ENCODE measurements around the gene DHRSX. TPM values are rescaled to one million over a fixed set of nuclear protein-coding genes. Genes with fewer than 3 reads are reported as not detected.
"Not testable (repeated sequence)": the region's sequence is repeated elsewhere in the genome, so short reads cannot be mapped to it uniquely, and the experiment has no call there.

The DHRSX gene
- total RNA-seq, 2 donors from 2014 or later: 24.0 to 35.7 TPM

DNA sequence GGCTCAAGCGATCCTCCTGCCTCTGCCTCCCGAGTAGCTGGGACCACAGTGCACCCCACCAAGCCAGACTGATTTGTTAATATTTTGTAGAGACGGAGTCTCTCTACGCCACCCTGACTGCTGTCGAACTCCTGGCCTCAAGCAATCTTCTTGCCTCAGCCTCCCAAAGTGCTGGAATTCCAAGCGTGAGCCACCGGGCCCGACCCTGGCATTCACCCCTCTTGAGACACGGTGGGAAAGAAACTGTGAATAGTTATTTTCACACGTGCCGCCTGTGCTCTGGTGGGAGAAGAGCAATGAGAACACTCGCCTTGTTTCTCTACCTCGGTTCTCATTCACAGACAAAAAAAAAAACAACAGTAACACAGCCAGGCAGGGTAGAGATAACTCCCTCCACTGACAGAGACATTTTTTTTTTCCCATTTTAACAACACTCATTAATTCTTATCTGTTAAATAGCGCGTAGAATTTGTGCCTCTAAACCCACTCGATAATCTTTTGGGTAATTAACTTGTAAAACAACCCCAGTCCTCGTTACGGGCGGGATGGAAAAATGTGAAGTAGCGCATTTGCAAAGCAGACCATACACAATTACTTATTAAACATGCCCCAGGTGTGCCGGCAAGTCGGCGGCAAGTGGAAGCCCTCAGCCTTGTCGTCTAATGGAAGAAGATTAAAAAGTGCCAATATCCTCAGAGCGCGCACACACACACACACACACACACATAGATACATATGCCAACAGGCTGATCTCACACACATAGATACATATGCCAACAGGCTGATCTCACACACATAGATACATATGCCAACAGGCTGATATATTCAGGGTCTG lies 103.3 kb downstream of the DHRSX start:
- no peak overlapping the region for H3K27ac Mint-ChIP-seq

DNA sequence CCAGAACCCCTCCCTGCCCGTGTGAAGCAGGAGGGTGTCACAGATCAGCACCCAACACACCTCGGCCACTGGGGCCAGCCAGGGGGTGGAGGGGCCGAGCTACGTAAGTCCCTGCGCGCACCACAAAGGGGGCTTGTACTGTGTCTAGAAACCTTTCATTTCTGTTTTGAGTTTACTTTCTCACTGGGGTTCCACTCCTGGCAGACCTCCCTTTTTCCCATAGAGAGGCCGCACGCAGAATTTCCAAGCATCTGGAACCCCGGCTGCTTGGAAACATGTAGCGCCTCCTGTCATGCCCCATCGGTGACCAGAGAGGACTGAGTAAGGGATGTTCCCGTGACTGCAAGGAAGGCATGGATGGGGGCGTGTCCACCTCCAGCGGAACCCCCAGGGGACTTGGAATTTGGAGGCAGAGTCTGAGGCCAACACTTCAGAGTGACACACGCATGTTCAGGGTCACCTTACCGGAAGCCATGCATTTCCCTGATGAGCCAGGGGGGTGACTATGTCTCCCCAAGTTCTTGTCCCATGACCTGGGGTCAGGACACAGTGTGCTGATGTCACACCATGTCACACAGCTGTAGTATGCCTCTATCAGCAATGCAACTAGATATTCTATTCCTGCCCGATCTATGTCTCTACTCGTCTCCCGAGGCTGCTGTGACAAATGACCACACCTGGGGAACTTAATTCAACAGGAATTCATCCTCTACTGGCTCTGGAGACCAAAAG lies 105.3 kb downstream of the DHRSX start:
- Mint-ChIP-seq H3K27ac (no peak overlapping the region), H3K36me3 (peaks cover 15% of the 10 kb centered on the region), H3K9me3 (peaks cover 4% of the 10 kb centered on the region), H3K4me1 (ENCODE audit: low read depth in 2 of 2) (peaks cover 0 to 10% of the 10 kb centered on the region in 2 donors), H3K4me3 (no peak overlapping the region), H3K27me3 (no peaks in the 10 kb centered on the region)
- DNase-seq (ENCODE audit: low spot score) (no peak), ATAC-seq (no peak)

More for the DNA sequence above, 103.3 kb downstream of the DHRSX start:
- Mint-ChIP-seq H3K4me1 (ENCODE audit: low read depth in 2 of 2) (peaks cover 0 to 15% of the 10 kb centered on the region in 2 donors), H3K27me3 (no peaks in the 10 kb centered on the region), H3K4me3 (no peak overlapping the region), H3K36me3 (peaks cover 4% of the 10 kb centered on the region), H3K9me3 (no peaks in the 10 kb centered on the region)
- no peak for ATAC-seq
- no peak for DNase-seq (ENCODE audit: low spot score)

DNA sequence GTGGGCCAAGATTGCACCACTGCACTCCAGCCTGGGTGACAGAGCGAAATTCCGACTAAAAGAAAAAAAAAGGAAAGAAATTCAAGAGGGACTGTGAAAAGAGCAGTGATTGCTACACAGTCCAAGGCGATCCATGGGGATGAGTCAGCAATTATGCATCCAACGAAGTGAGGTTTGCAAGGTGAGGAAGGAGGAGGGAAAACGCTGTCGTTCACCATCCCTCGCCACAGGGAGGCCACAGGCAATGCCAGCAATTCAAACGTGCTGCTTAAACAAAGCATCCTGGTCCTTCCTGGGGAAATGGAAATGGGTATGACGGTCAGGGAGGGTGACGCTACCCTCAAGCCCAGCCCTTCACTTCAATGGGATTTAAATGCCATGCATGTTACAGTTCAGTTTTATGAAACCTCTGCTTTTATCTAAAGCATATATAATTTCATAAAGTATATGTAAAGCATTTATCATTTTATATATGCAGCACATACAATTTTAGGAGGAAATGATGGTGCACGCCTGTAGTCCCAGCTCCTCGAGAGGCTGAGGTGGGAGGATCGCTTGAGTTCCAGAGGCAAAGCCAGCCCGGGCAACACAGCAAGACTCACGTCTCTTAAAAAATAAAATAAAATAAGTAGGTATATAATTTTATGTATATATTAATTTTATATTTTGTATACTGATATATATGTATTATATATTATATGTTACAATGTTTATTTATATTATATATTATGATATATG lies 108.7 kb downstream of the DHRSX start:
- peaks cover 20% of the 10 kb centered on the region for H3K36me3 Mint-ChIP-seq
- ATAC-seq: no peak
- no peak overlapping the region for H3K27ac Mint-ChIP-seq
- no peaks in the 10 kb centered on the region for H3K27me3 Mint-ChIP-seq
- peaks cover 4% of the 10 kb centered on the region for H3K9me3 Mint-ChIP-seq
- no peak for DNase-seq (ENCODE audit: low spot score)
- peaks cover 5 to 13% of the 10 kb centered on the region in 2 donors for H3K4me1 Mint-ChIP-seq (ENCODE audit: low read depth in 2 of 2)
- no peak overlapping the region for H3K4me3 Mint-ChIP-seq

DNA sequence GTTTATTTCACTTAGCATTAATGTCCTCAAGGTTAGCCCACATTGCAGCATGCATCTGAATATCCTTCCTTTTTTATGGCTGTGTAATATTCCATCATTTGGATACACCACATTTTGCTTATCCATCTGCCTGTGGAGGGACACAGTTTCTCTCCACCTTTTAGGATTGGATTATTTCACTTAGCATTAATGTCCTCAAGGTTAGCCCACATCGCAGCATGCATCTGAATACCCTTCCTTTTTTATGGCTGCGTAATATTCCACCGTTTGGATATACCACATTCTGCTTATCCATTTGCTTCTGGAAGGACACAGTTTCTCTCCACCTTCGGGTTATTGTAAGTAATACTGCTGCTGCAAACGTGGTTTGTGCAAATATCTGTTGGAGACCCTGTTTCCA lies 110.0 kb downstream of the DHRSX start:
- peaks cover 4% of the 10 kb centered on the region for H3K9me3 Mint-ChIP-seq

DNA sequence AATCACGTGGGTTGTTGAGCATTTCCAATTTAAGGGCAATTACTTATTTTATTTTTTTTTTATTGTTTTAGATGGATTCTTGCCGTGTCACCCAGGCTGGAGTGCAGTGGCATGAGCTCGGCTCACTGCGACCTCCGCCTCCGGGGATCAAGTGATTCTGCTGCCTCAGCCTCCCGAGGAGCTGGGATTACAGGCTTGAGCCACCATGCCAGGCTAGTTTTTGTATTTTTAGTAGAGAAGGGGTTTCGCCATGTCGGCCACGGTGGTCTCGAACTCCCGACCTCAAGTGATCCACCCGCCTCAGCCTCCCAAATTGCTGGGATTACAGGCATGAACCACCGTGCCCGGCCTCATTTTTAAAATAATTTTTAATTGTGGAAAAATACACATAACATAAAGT lies 111.0 kb downstream of the DHRSX start:
- not testable (repeated sequence) for ATAC-seq; H3K27ac Mint-ChIP-seq; H3K9me3 Mint-ChIP-seq; H3K4me3 Mint-ChIP-seq; H3K27me3 Mint-ChIP-seq; DNase-seq (ENCODE audit: low spot score)
- Mint-ChIP-seq H3K4me1 (ENCODE audit: low read depth in 2 of 2) (peaks cover 5 to 13% of the 10 kb centered on the region in 2 donors), H3K36me3 (peaks cover 20% of the 10 kb centered on the region)

More for the DNA sequence above, 110.0 kb downstream of the DHRSX start:
- no peak overlapping the region for H3K4me3 Mint-ChIP-seq
- DNase-seq (ENCODE audit: low spot score): no peak
- ATAC-seq: no peak
- H3K4me1 Mint-ChIP-seq (ENCODE audit: low read depth in 2 of 2): peaks cover 5 to 13% of the 10 kb centered on the region in 2 donors
- peaks cover 20% of the 10 kb centered on the region for H3K36me3 Mint-ChIP-seq
- H3K27me3 Mint-ChIP-seq: no peaks in the 10 kb centered on the region
- H3K27ac Mint-ChIP-seq: no peak overlapping the region

DNA sequence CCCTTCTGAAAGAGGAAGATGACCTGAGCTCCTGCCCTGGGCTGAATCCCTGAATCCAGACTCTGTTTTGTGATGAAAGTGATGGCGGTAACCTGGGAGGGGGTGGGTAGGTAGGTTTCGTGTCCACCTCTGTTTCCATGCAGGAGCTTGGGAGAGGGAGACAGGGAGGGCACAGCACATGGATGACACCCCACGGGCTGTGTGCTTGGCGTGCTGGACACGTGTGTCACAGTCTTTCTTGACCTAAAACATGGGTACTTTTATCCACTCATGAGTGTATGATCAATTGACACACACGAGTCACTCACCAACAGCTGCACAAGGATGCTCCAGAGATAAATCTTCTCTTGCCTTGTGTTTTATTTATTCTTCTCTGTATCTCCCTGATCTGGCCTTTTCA lies 111.5 kb downstream of the DHRSX start:
- no peak overlapping the region for H3K4me3 Mint-ChIP-seq
- H3K9me3 Mint-ChIP-seq: peaks cover 4% of the 10 kb centered on the region
- ATAC-seq: no peak
- no peak overlapping the region for H3K27ac Mint-ChIP-seq
- DNase-seq (ENCODE audit: low spot score): no peak
- H3K4me1 Mint-ChIP-seq (ENCODE audit: low read depth in 2 of 2): peaks cover 5 to 12% of the 10 kb centered on the region in 2 donors
- peaks cover 20% of the 10 kb centered on the region for H3K36me3 Mint-ChIP-seq
- H3K27me3 Mint-ChIP-seq: no peaks in the 10 kb centered on the region

DNA sequence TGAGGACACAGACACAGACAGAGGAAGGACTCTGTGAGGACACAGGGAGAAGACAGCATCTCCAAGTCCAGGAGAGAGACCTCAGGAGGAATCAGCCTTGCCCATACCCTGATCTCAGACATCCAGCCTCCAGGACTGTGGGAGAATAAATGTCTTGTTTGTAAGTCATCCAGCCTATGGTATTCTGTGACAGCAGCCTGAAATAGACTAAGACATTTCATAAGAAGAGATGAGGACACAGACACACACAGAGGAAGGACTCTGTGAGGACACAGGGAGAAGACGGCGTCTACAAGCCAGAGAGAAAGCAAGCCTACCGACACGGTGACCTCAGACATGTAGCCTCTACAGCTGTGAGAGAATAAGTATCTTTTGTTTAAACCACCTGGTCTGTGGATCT lies 112.1 kb downstream of the DHRSX start:
- ATAC-seq: no peak
- no peak for DNase-seq (ENCODE audit: low spot score)
- Mint-ChIP-seq H3K27ac (no peak overlapping the region), H3K4me1 (ENCODE audit: low read depth in 2 of 2) (peaks cover 5 to 6% of the 10 kb centered on the region in 2 donors), H3K36me3 (peaks cover 20% of the 10 kb centered on the region), H3K9me3 (peaks cover 4% of the 10 kb centered on the region), H3K27me3 (no peaks in the 10 kb centered on the region), H3K4me3 (no peak overlapping the region)

DNA sequence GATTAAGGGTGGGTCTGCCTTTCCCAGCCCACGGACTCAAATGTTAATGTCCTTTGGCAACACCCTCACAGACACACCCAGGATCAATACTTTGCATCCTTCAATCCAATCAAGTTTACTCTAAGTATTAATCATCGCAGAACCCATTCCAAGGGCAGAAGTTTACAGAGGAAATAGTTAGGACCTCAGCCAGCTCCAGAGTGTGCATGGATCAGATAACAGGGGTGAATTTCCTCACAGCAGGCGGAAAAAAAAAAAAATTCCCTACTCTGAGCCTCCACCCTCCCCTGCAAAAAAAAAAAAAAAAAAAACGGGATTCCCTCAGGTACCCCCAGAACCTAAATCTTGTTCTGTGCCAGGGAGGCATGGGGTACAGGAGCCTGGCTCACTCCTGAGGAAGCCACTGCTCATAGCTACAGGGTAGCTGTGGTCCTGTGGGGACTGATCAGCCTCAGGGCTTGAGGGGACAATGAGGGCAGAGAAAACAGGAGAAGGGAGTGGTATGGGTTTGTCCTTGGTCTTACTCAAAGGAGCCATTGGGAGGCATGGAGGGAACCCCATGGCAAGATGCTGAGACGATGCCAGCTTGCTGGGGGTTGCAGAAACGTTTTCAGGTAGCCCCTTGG lies 113.0 kb downstream of the DHRSX start:
- H3K4me1 Mint-ChIP-seq (ENCODE audit: low read depth in 2 of 2): peaks cover 3 to 5% of the 10 kb centered on the region in 2 donors
- DNase-seq (ENCODE audit: low spot score): no peak
- no peak overlapping the region for H3K4me3 Mint-ChIP-seq
- no peak overlapping the region for H3K27ac Mint-ChIP-seq
- peak in 1 of 2 donors; percentile 52 for ATAC-seq
- no peaks in the 10 kb centered on the region for H3K27me3 Mint-ChIP-seq
- peaks cover 4% of the 10 kb centered on the region for H3K9me3 Mint-ChIP-seq
- H3K36me3 Mint-ChIP-seq: peaks cover 20% of the 10 kb centered on the region

DNA sequence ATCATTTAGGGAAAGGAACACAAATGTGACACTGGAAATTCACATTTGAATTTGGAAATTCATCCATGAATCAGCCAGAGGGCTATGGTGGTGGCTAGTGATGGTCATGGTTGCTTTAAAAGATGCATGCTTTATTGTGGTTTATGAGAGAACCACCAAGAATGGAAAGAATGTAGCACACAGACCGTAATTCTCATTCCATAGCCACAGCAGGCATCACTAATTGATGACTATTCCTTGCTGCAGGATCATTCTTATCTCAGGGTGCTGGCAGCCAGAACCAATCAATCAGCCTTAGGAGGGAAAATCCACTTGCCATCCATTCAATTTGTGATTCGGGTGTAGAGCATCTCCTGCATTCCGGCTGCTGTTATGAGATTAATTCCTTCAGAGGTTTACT lies 115.6 kb downstream of the DHRSX start:
- no peaks in the 10 kb centered on the region for H3K9me3 Mint-ChIP-seq
- H3K4me1 Mint-ChIP-seq (ENCODE audit: low read depth in 2 of 2): peaks cover 3 to 5% of the 10 kb centered on the region in 2 donors
- no peak for DNase-seq (ENCODE audit: low spot score)
- H3K27ac Mint-ChIP-seq: no peak overlapping the region
- no peak overlapping the region for H3K4me3 Mint-ChIP-seq
- peaks cover 4% of the 10 kb centered on the region for H3K36me3 Mint-ChIP-seq
- no peak for ATAC-seq
- H3K27me3 Mint-ChIP-seq: no peaks in the 10 kb centered on the region

DNA sequence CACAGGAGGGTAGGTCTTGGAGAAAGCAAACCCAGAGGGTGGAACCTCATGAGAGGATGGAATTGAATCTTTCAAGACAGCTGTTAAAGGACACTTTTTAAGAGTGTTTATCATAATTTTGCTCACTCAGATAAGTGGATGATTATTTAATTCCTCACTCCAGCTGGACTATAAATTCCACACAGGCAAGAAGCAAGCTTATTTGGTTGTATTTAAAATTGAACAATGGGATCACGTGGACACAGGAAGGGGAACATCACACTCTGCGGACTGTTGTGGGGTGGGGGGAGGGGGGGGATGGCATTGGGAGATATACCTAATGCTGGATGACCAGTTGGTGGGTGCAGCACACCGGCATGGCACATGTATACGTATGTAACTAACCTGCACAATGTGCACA lies 116.3 kb downstream of the DHRSX start:
- H3K4me3 Mint-ChIP-seq: no peak overlapping the region
- H3K36me3 Mint-ChIP-seq: peaks cover 4% of the 10 kb centered on the region
- no peaks in the 10 kb centered on the region for H3K27me3 Mint-ChIP-seq
- no peak overlapping the region for H3K27ac Mint-ChIP-seq
- no peak for ATAC-seq
- no peaks in the 10 kb centered on the region for H3K9me3 Mint-ChIP-seq
- peaks cover 3 to 5% of the 10 kb centered on the region in 2 donors for H3K4me1 Mint-ChIP-seq (ENCODE audit: low read depth in 2 of 2)
- no peak for DNase-seq (ENCODE audit: low spot score)

DNA sequence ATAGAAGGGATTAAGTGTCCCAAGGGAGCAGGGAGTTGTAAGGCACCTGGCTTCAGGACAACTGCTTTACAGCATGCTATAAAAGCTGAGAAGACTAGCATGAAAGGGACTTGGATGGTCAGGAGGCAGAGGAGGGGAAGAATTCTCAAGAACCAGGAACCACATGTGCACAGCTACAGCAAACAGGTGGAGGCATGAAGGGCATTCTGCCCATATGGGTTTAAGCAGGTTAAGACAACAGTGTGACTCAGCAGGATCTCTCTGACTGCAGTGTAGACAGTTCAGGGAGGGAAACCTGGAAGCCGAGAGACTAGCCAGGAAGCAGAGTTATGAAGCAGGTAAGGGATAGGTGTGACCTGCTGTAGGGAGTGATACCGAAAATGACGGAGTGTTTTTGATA lies 117.0 kb downstream of the DHRSX start:
- peaks cover 2 to 5% of the 10 kb centered on the region in 2 donors for H3K4me1 Mint-ChIP-seq (ENCODE audit: low read depth in 2 of 2)
- H3K4me3 Mint-ChIP-seq: no peak overlapping the region
- DNase-seq (ENCODE audit: low spot score) (no peak), ATAC-seq (no peak)
- H3K9me3 Mint-ChIP-seq: no peaks in the 10 kb centered on the region
- H3K27ac Mint-ChIP-seq: no peak overlapping the region
- peaks cover 3% of the 10 kb centered on the region for H3K36me3 Mint-ChIP-seq
- H3K27me3 Mint-ChIP-seq: no peaks in the 10 kb centered on the region

DNA sequence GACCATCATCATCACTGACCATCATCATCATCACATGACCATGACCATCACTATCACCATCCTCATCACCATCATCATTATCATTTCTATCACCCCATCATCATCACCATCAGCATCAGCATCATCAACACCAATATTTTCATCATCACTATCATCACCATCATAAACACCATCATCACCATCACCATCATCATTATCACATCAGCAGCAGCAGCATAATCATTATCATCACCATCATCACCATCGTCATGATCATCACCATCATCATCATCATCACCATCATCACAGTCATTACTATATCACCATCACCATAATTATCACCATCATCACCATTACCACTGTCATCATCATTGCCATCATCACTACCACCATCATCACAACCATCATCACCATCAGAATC lies 117.6 kb downstream of the DHRSX start:
- H3K4me3 Mint-ChIP-seq: no peak overlapping the region
- H3K27me3 Mint-ChIP-seq: no peaks in the 10 kb centered on the region
- H3K36me3 Mint-ChIP-seq: no peaks in the 10 kb centered on the region
- ATAC-seq (no peak), DNase-seq (ENCODE audit: low spot score) (no peak)
- no peak overlapping the region for H3K27ac Mint-ChIP-seq
- H3K4me1 Mint-ChIP-seq (ENCODE audit: low read depth in 2 of 2): no peaks in the 10 kb centered on the region
- no peaks in the 10 kb centered on the region for H3K9me3 Mint-ChIP-seq

DNA sequence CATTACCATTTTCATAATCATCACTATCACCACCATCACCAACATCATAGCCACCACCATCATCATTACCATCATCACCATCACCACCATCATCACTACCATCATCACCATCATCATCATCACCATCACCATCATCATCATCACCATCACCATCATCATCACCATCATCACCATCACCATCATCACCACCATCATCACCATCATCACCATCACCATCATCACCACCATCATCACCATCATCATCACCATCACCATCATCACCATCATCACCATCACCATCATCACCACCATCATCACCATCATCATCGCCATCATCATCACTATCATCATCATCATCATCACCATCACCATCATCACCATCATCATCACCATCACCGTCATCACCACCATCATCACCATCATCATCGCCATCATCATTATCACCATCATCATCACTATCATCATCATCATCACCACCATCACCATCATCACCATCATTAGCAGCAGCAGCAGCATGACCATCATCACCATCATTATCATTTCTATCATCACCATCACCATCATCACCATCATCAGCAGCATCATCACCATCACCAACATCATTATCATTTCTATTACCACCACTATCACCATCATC lies 118.2 kb downstream of the DHRSX start:
- H3K36me3 Mint-ChIP-seq; H3K9me3 Mint-ChIP-seq; DNase-seq (ENCODE audit: low spot score); H3K27me3 Mint-ChIP-seq; H3K27ac Mint-ChIP-seq; H3K4me3 Mint-ChIP-seq; ATAC-seq; H3K4me1 Mint-ChIP-seq (ENCODE audit: low read depth in 2 of 2): not testable (repeated sequence)
